ENCODE results near the gene TMEM203. TPM values are rescaled to one million over a fixed set of nuclear protein-coding genes. Genes with fewer than 3 reads are reported as not detected.

TMEM203 gene
- total and polyA plus RNA-seq, 4 donors = 19.9 to 27.5 (median 21.5) TPM

DNA sequence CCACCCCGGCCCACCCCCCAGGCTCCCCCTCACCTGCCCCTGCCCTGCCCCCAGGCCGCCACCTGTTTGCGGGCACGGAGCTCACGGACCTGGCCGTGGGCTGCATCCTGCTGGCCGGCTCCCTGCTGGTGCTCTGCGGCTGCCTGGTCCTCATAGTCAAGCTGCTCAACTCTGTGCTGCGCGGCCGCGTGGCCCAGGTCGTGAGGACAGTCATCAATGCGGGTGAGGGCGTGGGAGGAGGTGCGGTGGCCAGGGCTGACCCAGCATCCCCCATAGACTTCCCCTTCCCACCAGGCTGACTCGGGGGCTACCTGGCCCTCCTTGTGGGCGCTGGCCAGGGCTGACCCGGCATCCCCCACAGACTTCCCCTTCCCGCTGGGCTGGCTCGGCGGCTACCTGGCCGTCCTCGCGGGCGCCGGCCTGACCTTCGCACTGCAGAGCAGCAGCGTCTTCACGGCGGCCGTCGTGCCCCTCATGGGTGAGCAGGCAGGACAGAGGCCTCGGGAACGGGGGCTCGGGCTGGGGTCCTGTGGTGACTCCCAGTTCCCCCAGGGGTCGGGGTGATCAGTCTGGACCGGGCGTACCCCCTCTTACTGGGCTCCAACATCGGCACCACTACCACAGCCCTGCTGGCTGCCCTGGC, 28.7 kb upstream of the TMEM203 start:
- no peak for DNase-seq (ENCODE audit: low spot score)
- peaks cover 5 to 21% (median 8%) of the 10 kb centered on the region in 4 donors for H3K4me1 ChIP-seq (ENCODE audit: control insufficient read depth in 4 of 4, insufficient read depth in 4 of 4, low read length in 3 of 4)
- no peak overlapping the region for H3K4me3 ChIP-seq (ENCODE audit: low read depth in 1 of 3, low read length in 3 of 3)
- H3K9ac ChIP-seq (ENCODE audit: low read depth in 1 of 2, low read length in 2 of 2) = no peak overlapping the region
- no peaks in the 10 kb centered on the region for H3K9me3 ChIP-seq (ENCODE audit: control insufficient read depth in 4 of 4, low read length in 3 of 4)
- H3K36me3 ChIP-seq (ENCODE audit: control insufficient read depth in 4 of 4, insufficient read depth in 3 of 4, low read depth in 1 of 4, low read length in 3 of 4) = no peaks in the 10 kb centered on the region
- H3K27me3 ChIP-seq (ENCODE audit: control insufficient read depth in 4 of 4, insufficient read depth in 4 of 4, low read length in 3 of 4) = no peaks in the 10 kb centered on the region
- no peak overlapping the region for H3K27ac ChIP-seq (ENCODE audit: low read depth in 1 of 2, low read length in 2 of 2)
- 39% methylated on average over 40 of the region's 40 CpGs for WGBS
- TF ChIP-seq EGR1 (IDR thresholded peaks at IDR 0.05; ENCODE audit: low read depth in 2 of 2) (no peak), GABPA (IDR thresholded peaks at IDR 0.05 in 1 of 2, conservative IDR thresholded peaks at IDR 0.05 in 1 of 2) (no peak), JUND (IDR thresholded peaks at IDR 0.05) (no peak), SP1 (IDR thresholded peaks at IDR 0.05) (no peak), RAD21 (IDR thresholded peaks at IDR 0.05) (no peak), TAF1 (conservative IDR thresholded peaks at IDR 0.05) (no peak), FOXA1 (IDR thresholded peaks at IDR 0.05) (no peak)
- TF ChIP-seq, protein P1, sequence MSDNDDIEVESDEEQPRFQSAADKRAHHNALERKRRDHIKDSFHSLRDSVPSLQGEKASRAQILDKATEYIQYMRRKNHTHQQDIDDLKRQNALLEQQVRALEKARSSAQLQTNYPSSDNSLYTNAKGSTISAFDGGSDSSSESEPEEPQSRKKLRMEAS (IDR thresholded peaks at IDR 0.05) = no peak
- TF ChIP-seq, protein P2, sequence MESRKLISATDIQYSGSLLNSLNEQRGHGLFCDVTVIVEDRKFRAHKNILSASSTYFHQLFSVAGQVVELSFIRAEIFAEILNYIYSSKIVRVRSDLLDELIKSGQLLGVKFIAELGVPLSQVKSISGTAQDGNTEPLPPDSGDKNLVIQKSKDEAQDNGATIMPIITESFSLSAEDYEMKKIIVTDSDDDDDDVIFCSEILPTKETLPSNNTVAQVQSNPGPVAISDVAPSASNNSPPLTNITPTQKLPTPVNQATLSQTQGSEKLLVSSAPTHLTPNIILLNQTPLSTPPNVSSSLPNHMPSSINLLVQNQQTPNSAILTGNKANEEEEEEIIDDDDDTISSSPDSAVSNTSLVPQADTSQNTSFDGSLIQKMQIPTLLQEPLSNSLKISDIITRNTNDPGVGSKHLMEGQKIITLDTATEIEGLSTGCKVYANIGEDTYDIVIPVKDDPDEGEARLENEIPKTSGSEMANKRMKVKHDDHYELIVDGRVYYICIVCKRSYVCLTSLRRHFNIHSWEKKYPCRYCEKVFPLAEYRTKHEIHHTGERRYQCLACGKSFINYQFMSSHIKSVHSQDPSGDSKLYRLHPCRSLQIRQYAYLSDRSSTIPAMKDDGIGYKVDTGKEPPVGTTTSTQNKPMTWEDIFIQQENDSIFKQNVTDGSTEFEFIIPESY (IDR thresholded peaks at IDR 0.05) = no peak
- TF ChIP-seq, protein P3, sequence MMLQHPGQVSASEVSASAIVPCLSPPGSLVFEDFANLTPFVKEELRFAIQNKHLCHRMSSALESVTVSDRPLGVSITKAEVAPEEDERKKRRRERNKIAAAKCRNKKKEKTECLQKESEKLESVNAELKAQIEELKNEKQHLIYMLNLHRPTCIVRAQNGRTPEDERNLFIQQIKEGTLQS (IDR thresholded peaks at IDR 0.05) = no peak
- TF ChIP-seq, protein P4, sequence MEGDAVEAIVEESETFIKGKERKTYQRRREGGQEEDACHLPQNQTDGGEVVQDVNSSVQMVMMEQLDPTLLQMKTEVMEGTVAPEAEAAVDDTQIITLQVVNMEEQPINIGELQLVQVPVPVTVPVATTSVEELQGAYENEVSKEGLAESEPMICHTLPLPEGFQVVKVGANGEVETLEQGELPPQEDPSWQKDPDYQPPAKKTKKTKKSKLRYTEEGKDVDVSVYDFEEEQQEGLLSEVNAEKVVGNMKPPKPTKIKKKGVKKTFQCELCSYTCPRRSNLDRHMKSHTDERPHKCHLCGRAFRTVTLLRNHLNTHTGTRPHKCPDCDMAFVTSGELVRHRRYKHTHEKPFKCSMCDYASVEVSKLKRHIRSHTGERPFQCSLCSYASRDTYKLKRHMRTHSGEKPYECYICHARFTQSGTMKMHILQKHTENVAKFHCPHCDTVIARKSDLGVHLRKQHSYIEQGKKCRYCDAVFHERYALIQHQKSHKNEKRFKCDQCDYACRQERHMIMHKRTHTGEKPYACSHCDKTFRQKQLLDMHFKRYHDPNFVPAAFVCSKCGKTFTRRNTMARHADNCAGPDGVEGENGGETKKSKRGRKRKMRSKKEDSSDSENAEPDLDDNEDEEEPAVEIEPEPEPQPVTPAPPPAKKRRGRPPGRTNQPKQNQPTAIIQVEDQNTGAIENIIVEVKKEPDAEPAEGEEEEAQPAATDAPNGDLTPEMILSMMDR (IDR thresholded peaks at IDR 0.05; ENCODE audit: low read depth, low read length, missing input control) = no peak

DNA sequence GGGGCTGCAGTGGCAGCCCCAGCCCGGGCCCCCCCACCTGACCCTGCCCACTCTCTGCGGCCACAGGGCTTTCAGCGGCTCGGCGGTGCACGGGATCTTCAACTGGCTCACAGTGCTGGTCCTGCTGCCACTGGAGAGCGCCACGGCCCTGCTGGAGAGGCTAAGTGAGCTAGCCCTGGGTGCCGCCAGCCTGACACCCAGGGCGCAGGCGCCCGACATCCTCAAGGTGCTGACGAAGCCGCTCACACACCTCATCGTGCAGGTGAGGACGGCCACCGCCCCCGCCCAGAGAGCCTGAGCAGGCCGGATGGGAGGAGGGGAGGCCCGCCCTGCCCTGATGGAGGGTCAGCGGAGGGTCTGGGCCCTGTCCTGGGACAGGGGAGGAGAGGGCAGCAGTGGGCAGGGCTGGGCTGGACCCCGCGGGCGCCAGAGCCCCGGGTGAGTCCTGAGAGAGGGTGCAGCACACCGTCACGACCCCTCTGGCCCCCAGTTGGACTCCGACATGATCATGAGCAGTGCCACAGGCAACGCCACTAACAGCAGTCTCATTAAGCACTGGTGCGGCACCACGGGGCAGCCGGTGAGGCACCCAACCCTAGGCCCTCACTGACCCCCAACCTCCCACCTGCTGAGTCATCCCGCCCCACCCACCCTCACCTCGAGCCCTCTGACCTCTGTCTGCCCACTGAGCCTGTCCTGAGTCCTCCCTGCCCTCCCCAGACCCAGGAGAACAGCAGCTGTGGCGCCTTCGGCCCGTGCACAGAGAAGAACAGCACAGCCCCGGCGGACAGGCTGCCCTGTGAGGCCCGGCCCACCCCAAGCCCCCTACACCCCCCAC, 27.9 kb upstream of the TMEM203 start:
- Histone ChIP-seq H3K9me3 (ENCODE audit: control insufficient read depth in 4 of 4, low read length in 3 of 4) (no peaks in the 10 kb centered on the region), H3K27ac (ENCODE audit: low read depth in 1 of 2, low read length in 2 of 2) (no peak overlapping the region), H3K27me3 (ENCODE audit: control insufficient read depth in 4 of 4, insufficient read depth in 4 of 4, low read length in 3 of 4) (no peaks in the 10 kb centered on the region), H3K4me1 (ENCODE audit: control insufficient read depth in 4 of 4, insufficient read depth in 4 of 4, low read length in 3 of 4) (peaks cover 5 to 21% (median 8%) of the 10 kb centered on the region in 4 donors), H3K36me3 (ENCODE audit: control insufficient read depth in 4 of 4, insufficient read depth in 3 of 4, low read depth in 1 of 4, low read length in 3 of 4) (no peaks in the 10 kb centered on the region), H3K4me3 (ENCODE audit: low read depth in 1 of 3, low read length in 3 of 3) (no peak overlapping the region), H3K9ac (ENCODE audit: low read depth in 1 of 2, low read length in 2 of 2) (no peak overlapping the region)
- WGBS = 75% methylated on average over 40 of the region's 40 CpGs
- TF ChIP-seq YY1 (IDR thresholded peaks at IDR 0.05) (no peak), RAD21 (IDR thresholded peaks at IDR 0.05) (no peak), EGR1 (IDR thresholded peaks at IDR 0.05; ENCODE audit: low read depth in 2 of 2) (no peak), NR2F2 (IDR thresholded peaks at IDR 0.05) (no peak), GABPA (IDR thresholded peaks at IDR 0.05 in 1 of 2, conservative IDR thresholded peaks at IDR 0.05 in 1 of 2) (no peak), SP1 (IDR thresholded peaks at IDR 0.05) (no peak), HNF4A (conservative IDR thresholded peaks at IDR 0.05) (no peak), RXRA (IDR thresholded peaks at IDR 0.05) (no peak), HNF4G (IDR thresholded peaks at IDR 0.05) (no peak), JUND (IDR thresholded peaks at IDR 0.05) (no peak), FOXA2 (IDR thresholded peaks at IDR 0.05) (no peak), FOXA1 (IDR thresholded peaks at IDR 0.05) (no peak)
- TF ChIP-seq, protein P2 (IDR thresholded peaks at IDR 0.05) = no peak
- TF ChIP-seq, protein P1 (IDR thresholded peaks at IDR 0.05) = no peak
- TF ChIP-seq, protein P3 (IDR thresholded peaks at IDR 0.05) = no peak
- no peak for DNase-seq (ENCODE audit: low spot score)
